DMS114 treated with DMSO at 0.1 percent for 48 hours (cell line): ENCODE data around the gene SH3RF3.
"Not testable (repeated sequence)": the region's sequence is repeated elsewhere in the genome, so short reads cannot be mapped to it uniquely, and the experiment has no call there.

Experiments
- DNase-seq: peaks from one replicate; lab custom pipeline; 2025; ENCODE audit not compliant: unreplicated experiment; lab: John Stamatoyannopoulos, UW

The SH3RF3 gene

GRCh38 chr2:109128616-109129355 lies at the start of gene SH3RF3:
SH3RF3 (plus strand) TSS chr2:109129205.
- no peak for DNase-seq

DNA sequence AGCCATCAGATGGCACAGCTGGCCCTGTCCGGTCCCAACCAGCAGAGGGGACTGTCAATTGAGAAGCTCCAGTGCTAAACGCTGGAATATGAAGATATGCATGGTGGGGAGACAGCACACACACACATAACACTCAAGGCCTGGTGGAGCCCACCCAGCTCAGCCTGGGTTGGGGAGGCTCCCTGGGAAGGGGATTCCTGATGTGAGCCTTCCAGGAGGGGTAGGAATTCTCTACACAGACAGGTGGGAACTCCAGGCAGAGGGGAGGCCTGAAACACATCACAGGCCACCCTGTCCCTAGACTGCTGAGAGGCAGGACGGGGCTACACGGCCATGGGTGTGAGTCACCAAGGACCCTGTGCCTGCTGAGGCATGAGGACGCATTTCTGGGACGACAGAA lies 49.4 kb upstream of the SH3RF3 start:
- no peak for DNase-seq

- no peak for DNase-seq
These were observed 48.9 kb upstream of the SH3RF3 start for GRCh38 chr2:109080109-109080508.

- no peak for DNase-seq
These were observed 48.2 kb upstream of the SH3RF3 start for GRCh38 chr2:109080757-109081156.

DNA sequence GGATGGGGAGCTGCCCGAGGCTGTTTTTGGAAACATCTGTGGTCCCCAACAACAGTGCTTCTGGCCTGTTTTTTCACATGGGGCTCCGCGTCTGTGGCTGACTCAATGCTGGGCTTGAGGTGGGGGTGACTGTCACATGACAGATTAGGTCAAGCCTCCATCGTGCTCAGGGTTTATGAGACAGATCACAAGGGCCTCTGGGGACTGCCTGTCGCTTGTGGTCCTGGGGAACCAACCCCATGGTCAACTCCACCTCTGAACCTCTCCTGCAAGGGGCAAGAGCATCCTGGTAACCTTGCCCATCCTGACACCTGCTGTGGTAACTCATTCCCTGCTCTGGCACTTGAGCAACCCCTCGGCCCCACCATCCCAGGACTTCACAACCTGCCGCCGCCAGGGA lies 47.6 kb upstream of the SH3RF3 start:
- no peak for DNase-seq

DNA sequence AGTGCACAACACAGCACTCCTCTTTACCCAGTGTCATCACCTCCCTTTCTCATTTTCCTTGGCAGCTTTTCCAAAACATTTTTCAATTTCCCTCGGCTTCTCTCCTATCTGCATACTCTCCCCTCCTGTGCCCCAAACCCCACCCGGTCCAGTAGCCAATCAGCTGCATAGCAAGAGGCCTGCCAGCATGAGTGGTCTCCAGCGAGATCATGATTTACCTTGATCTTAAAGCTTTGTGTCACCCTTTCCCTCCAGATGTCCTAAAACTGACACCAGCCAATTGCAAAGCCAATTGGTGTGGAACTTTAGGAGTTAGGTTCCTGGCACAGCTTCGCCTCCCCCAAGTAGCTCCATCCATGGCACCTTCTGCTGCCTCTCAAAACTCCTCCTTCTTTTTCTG lies 45.2 kb upstream of the SH3RF3 start:
- DNase-seq: no peak

- DNase-seq: no peak
These were observed 44.7 kb upstream of the SH3RF3 start for GRCh38 chr2:109084341-109084740.

- DNase-seq: no peak
These were observed 42.9 kb upstream of the SH3RF3 start for GRCh38 chr2:109085912-109086742.

DNA sequence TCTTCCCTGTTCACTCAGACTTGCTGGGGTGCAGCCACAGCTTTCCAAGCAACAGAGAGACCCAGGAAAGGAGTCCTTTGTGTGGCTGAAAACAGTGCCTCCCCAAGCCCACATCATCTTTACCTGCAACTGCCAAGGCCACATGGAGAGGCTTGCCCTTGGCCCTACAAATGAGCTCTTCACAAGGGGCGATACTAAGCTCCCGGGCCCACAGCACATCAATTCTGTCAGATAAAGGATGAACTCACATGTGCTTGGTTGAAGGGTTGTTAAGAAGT lies 42.3 kb upstream of the SH3RF3 start:
- DNase-seq: no peak

DNA sequence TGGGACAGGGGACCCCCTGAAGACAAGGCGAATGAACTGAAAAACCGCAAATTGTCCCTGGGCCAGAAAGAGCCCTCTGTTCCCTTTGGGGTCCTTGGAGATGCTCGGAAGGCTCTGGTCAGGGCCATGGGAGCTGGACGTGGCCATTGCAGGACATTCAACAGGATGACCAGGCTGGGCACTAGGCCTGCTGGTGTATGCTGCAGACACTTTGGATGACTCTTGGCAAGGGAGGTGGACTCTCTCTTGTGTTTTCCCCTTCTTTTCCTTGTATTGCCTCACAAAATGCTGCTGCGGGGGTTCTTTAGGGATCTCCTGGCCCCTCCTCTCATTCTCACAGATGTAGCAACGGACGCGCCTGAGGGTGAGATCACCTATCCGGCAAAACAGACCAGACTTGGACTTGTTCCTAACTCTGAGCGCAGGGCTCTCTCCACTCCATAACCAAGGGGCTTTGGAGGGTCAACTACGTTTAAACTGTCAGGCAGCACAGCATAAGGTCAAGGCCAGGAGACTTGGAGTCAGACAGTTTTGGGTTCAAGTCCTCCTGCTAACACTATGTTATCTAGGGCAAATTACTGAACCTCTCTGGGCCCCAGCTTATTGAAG lies 41.8 kb upstream of the SH3RF3 start:
- no peak for DNase-seq

- no peak for DNase-seq
These were observed 39.3 kb upstream of the SH3RF3 start for GRCh38 chr2:109089602-109090300.

DNA sequence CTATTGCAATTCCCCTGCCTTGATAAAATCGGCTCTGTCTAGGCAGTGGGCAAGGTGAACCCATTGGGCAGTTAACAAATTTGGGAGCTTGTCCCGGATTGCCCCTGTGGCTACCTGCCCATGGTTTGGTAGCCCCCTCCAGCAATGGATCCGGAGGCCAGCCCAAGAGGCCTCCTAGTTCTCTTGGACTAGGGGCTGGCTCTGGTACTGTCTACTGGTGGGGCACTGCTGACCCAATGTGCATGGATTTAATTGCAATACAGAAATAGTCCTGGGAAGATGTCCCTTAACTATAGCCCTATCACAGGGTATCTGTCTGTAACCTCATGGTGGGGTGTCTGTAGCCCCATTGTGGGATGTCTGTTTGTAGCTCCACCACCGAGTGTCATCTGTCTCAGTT lies 37.5 kb upstream of the SH3RF3 start:
- no peak for DNase-seq

- DNase-seq: no peak
These were observed 34.9 kb upstream of the SH3RF3 start for GRCh38 chr2:109094144-109094543.

GRCh38 chr2:109098251-109098920 lies 30.6 kb upstream of the SH3RF3 start:
- no peak for DNase-seq

DNA sequence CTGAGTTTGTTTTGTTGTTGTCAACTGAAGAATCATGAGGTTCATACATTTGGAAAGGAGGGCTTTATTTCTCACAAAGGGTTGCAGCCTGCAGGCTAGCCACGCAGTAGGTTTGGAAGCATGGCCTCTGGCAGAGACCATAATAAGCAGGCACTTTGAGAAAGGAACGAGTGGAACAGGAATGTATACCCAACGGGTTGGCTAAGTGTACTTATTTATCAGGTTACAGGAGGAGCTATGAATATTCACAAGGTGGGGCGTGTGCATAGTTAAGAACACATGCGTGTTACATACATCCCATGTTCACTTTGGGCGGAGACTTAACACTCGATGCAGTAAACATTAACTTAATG lies 30.1 kb upstream of the SH3RF3 start:
- no peak for DNase-seq

DNA sequence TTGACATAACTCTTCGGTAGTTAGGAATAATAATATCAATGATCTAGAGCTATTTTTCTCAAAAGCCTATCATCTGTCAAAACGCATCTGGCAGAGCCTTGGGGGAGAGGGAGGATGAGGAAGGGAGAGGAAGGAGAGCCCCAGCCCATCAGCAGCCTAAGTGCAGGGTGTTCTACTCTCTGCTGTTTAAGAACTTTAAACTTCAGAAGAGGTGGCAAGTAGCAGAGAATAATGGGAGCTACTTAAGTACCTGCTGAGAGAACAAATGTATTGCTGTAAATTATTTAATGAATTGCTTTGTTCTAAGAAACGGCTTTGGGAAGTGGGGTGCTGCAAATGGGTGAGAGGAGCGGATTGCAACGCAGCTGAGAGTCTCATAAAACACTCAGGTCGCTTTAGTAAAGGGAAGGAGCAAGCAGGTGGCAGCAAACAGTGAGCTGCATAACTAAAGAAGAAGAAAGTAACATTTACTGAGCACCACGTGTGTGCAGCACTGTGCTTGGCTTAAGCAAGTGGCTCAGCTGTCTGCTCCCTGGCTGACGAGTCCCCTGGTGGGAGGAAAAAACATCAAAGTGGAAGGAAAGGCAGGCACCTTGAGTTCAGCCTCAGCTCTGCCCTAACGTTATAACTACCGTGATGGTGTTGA lies 26.3 kb upstream of the SH3RF3 start:
- DNase-seq: no peak

DNA sequence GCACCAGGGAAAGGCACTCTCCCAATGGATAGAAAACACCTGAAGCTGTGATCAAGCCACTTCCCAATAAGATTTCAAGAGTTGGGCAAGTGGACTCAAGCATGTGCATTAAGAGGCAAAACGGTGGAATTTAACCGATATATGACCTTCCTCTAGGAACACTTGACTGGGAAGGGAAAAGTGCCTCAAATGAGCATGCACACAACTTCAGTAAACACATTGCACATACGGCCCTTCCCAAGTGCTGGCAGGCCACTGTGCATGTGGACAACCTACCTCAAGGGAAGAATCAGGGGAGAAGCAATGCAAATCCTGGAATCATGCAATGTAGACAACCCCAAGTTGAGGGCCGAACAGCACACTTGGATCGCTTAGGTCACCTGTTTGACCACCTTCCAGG lies 23.9 kb upstream of the SH3RF3 start:
- no peak for DNase-seq

DNA sequence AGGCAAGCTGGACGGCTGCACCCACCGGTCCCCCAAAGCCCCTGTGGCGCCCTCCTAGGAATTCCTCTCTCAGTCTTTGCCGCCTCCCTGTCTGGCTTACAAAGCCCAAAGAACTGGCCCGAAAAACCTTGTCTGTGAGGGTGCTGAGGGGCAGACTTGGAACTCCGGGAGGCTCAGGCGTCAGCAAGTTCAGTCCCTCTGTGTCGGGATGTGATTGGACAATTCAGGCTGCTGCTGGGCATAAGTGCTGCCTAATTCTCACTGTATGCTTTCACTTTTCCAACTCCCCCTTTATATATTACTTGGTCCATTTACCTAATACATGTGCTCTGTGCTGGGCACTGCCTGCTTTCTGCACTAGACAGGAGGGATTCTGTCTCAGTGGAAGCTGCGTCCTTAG lies 20.3 kb upstream of the SH3RF3 start:
- DNase-seq: no peak

GRCh38 chr2:109109342-109109741 lies 19.7 kb upstream of the SH3RF3 start:
- DNase-seq: no peak

GRCh38 chr2:109110170-109110569 lies 18.8 kb upstream of the SH3RF3 start:
- DNase-seq: no peak

- not testable (repeated sequence) for DNase-seq
These were observed 11.8 kb upstream of the SH3RF3 start for GRCh38 chr2:109117181-109117580.
